GM19238 (cell line): ENCODE measurements around the gene ADCY6.
"Not testable (repeated sequence)": the region's sequence is repeated elsewhere in the genome, so short reads cannot be mapped to it uniquely, and the experiment has no call there.

Source experiments
- DNase-seq: peaks from one replicate; pipeline ENCODE4 v3.0.0; 2011; ENCODE audit warnings: low spot score; ENCODE audit not compliant: insufficient read length

The ADCY6 gene

DNA sequence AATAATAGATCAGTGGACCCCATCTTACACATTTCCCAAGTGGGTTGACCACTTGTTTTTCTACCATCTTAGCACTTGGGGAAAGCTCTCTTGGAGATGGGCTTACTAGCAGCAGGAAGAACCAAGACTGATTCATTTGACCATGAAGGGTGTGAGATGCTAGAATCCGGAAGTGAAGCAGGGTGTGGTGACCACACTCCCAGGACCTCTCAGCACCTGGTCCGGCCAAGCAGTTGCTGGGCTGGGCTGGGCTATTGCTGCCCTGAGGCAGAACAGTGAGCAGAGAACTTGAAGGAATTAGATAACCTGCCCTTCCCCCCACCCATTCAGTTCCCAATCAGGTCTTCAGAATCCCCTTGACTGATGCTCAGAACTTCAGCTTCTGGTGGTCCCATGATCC lies 24.4 kb downstream of the ADCY6 start:
- DNase-seq: no peak

DNA sequence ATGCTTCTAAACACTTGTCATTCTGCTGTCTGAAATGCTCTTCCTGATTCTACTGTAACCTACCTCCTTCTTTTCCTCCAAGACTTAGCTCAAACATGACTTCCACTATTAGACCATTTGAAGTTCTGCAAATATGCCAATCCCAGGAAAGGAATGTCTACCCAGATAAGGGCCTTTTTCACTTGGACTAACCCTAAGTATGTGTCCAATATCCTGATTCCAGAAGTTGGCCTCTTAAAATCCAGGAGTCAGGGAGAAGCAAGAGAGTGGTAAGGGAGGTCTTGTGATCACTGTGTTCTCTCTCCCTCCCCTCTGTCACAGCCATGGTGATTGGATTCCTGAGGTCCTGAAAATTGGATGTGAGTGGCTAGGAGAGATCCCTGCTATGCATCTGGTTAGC lies 30.2 kb downstream of the ADCY6 start:
- no peak for DNase-seq

DNA sequence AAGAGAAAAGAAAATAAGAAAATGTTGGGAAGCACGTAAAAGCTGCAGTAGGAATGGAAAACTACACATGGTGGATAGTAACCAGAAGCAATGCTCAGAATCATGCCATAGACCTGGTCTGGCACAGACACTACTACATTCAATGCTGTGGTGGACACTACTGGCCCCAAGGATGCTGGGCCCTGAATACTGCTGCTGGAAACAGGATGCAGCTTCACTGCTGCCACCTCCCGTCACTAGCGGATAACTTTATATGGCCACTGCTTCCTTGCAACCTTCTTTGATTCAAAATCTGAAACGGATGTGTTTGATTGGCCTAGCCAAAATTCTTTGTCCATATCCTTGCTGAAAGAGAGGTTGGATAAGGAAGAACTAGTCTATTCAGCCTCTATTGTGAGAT lies 30.7 kb downstream of the ADCY6 start:
- DNase-seq: no peak

DNA sequence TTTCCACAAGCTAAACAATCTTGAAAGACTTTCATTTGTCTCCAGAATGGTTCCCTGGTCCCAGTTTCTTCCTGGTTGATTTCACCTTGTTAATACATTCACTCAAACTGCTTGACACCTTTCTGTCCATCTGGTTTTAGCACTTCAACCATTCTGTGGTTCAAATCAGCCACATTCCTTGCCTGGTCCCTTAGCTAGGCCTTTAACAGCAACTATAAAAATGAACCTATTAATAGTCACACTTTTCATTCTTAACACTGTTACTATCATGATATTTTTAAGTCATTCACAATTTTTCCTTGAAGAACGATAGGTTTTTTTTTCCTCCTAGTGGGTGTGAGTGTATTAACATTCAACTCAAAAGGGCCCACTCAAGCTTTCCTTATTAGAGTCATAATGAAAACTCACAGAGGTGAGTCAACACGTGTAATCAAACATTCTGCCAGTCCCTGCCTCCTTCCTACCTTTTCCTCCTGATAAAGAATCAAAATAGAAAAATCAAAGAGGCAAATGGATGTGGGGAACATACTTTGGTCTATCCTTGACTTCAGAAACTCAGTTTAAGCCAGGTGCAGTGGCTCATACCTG lies 38.0 kb downstream of the ADCY6 start:
- DNase-seq: no peak

DNA sequence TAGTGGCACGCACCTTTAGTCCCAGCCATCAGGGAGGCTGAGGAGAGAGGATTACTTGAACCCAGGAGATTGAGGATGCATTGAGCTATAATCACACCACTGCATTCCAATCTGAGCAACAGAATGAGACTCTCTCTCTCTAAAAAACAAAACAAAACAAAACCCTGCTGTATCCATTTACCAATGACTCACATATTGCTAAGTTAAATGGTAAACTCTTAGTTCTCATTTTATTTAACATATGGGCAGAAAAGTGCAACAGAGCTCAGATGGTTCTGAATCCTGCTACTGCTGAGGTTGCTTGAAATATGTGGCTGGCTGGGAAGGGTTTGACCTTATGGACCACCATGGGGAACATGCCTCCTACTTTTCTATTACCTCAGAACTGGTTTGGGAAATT lies 38.7 kb downstream of the ADCY6 start:
- no peak for DNase-seq

DNA sequence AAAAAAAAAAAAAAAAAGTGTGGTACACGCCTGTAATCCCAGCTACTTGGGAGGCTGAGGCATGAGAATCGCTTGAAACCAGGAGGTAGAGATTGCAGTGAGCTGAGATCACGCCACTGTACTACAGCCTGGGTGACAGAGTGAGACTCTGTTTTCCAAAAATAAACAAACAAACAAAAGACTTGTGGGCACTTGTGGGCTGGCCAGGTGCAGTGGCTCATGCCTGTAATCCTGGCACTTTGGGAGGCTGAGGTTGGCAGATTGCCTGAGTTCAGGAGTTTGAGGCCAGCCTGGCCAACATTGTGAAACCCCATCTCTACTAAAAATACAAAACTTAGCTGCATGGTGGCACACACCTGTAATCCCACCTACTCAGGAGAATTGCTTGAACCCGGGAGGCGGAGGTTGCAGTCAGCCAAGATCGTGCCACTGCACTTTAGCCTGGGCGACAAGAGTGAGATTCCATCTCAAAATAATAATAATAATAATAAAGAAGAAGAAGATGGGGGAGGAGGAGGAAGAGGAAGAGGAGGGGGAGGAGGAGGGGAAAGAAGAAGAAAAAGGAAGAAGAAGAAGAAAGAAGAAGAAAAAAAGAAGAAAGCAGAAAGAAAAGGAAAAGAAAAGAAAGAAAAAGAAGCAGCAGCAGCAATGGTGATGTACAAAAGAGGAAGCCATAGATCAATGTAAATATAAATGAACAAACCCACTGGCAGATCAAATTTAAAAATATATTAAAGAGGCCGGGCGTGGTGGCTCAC lies 44.5 kb downstream of the ADCY6 start:
- DNase-seq: no peak

DNA sequence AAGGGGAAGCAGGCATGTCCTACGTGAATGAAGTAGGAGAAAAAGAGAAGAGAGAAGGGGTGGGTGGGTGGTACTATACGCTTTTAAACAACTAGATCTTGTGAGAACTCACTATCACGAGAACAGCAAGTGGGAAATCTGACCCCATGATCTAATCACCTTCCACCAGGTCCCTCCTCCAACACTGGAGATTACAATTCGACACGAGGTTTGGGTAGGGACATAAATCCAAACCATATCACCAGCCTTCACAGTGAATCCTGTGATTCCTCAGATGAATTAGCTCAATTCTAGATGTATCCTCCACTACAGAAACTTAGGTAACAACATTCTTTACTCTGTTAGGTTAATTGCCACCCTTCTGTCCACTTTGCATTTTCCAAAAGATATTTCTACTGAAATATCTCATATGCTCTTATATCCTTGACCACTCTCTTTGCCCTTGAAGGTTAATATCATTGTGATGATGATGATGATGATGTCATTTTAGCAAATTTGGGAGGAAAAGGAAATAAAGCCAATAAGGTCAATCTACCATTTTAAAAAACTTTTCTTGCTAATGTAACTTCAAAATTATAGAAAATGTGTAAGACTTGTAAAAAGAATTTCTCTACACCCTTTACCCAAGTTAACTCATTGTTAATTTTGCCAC lies 49.1 kb downstream of the ADCY6 start:
- DNase-seq: no peak

DNA sequence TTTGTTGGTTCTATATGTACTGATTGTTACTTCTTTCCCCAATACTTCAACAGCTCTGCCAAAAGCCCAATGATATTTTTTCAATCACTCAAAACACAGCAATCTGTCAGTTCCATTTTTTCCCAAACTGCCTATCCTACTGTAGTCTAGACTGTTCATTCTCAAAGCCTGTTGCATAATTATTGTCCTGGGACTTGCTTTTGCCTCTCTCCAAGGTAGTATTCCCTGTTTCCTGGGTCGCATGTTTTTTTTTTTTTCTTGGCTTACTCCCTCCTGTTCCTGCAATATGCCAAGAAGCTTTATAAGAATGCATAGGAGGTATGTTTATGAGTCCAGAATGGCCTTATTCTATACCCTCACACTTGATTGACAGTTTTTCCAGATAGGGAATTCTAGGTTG lies 52.4 kb downstream of the ADCY6 start:
- no peak for DNase-seq

DNA sequence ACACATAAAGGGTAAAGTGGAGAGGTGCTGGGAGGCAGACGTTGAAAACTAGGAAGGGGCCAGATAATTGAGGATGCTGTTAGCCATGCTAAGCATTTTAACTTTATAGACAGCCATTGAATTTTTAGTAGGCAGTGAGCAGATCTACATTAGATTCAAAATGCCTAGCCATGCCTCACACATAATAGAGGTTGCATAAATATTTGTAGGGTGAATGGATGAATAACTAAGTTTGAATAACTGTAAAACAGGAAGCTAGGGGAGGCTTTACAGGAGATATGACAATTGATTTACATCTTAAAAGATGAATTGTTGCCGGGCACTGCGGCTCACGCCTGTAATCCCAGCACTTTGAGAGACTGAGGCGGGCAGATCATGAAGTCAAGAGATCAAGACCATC lies 60.1 kb downstream of the ADCY6 start:
- no peak for DNase-seq

DNA sequence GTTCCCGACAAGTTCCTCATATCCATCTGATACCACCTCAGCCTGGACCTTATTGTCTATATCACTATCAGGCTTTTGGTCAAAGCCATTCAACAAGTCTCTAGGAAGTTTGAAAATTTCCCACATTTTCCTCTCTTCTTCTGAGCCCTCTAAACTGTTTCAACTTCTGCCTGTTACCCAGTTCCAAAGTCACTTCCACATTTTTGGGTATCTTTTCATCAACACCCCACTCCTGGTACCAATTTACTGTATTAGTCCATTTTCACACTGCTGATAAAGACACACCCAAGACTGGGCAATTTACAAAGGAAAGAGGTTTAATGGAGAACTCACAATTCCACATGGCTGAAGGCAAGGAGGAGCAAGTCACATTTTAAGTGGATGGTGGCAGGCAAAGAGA lies 68.2 kb downstream of the ADCY6 start:
- DNase-seq: not testable (repeated sequence)

DNA sequence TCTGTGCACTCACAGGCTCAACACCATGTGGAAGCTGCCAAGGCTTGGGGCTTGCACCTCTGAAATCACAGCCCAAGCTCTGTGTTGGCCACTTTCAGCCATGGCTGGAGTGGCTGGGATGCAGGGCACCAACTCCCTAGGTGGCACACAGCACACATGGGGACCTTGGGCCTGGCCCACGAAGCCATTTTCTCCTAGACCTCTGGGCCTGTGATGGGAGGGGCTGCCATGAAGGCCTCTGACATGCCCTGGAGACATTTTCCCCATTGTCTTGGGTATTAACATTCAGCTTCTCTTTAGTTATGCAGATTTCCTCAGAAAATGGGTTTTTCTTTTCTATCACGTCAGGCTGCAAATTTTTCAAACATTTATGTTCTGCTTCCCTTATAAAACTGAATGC lies 68.7 kb downstream of the ADCY6 start:
- not testable (repeated sequence) for DNase-seq

DNA sequence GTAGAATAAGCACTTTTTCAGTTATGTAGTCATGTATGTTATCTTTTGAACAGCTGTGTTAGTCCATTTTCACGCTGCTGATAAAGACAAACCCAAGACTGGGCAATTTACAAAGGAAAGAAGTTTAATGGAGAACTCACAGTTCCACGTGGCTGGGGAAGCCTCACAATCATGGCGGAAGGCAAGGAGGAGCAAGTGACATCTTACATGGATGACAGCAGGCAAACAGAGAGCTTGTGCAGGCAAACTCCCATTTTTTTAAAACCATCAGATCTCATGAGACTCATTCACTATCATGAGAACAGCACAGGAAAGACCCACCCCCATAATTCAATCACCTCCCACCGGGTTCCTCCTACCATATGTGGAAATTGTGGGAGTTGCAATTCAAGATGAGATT lies 69.9 kb downstream of the ADCY6 start:
- DNase-seq: not testable (repeated sequence)

DNA sequence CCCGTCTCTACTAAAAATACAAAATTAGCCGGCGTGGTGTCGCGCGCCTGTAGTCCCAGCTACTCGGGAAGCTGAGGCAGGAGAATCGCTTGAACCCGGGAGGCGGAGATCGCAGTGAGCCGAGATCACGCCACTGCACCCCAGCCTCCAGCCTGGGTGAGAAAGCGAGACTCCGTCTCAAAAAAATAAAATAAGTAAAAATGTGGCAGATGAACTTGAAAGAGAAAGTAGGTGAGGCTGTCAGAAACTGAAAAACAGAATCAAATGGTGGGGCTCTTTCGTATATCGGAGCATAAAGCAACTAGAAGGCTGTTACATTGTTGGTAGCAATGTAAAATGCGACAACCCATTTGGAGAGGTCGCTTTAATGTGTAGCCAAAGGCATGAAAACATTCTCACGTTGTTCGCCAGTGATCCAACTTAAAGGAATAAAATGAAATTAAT lies 71.6 kb downstream of the ADCY6 start:
- peak; percentile 16 for DNase-seq

DNA sequence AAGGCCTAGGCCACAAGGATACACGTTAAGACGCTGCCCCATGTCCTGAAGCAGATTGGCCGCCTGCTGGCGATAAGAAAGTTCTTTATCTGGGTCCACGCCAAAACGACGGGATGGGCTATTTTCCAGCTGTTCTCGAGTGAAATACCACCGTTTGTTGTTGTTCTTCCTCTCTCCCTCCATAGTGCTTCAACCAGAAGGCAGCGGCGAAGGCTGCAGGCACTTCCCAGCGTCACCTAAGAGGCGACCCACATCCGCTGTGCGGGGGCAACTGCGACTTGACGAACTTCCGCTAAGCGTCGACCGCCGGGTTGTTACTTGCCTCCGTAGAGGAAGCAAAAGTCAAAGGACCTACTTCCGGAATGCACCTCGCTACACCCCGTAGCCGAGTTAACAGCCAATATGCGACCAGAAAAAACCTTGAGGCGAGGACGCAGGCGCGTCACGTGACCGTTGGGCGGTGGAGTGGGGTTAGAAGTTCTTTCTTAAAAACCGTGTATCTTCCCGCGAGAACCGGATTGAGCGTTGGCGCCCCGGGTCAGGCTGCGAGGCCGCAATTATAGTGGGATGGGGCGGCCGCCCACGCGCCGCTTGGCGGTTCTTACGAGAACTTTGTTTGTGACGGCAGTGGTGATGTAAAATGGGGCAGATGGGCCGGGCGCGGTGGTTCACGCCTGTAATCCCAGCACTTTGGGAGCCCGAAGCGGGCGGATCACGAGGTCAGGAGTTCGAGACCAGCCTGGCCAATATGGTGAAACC lies 72.2 kb downstream of the ADCY6 start, which contains the start of gene CCNT1:
Gene CCNT1 (minus strand): TSS at position 215 of the 759 bp plus-strand sequence. CDS start 32 bp downstream, at position 183.
- peak; percentile 97 for DNase-seq
